ENCODE results near the gene FOXA2. TPM values are rescaled to one million over a fixed set of nuclear protein-coding genes. Genes with fewer than 3 reads are reported as not detected.

The FOXA2 gene
- total and polyA plus RNA-seq, 9 of the 15 experiments (the other 6 are each of a cell fraction or from before 2014, with no cell fraction given): 0.10 to 1.0 (median 0.25) TPM

- Histone ChIP-seq H3K4me1 (replicated peaks in 1 of 2; ENCODE audit: control insufficient read depth in 2 of 2, insufficient read depth in 2 of 2, low read length in 2 of 2) (no peaks in the 10 kb centered on the region), H3K27me3 (ENCODE audit: control insufficient read depth in 2 of 2, insufficient read depth in 2 of 2, low read length in 2 of 2) (no peaks in the 10 kb centered on the region), H3K4me3 (no peak overlapping the region), H3K9ac (ENCODE audit: insufficient read depth in 1 of 2, low read depth in 2 of 2, low read length in 2 of 2) (no peak overlapping the region), H4K20me1 (replicated peaks; ENCODE audit: control insufficient read depth, insufficient read depth, low read length) (no peaks in the 10 kb centered on the region), H3K4me2 (ENCODE audit: insufficient read depth, low read length) (no peak overlapping the region), H3K79me2 (ENCODE audit: control insufficient read depth, insufficient read depth, low read length) (no peaks in the 10 kb centered on the region), H3K9me3 (replicated peaks; ENCODE audit: control insufficient read depth, insufficient read depth, low read depth, low read length) (no peaks in the 10 kb centered on the region), H3K27ac (ENCODE audit: extremely low read depth, low read depth, low read length) (no peak overlapping the region), H2AFZ (ENCODE audit: low read depth, low read length) (no peak overlapping the region), H3K9me1 (ENCODE audit: control insufficient read depth, insufficient read depth, low read length) (no peaks in the 10 kb centered on the region), H3K36me3 (ENCODE audit: control insufficient read depth, insufficient read depth, low read length) (no peaks in the 10 kb centered on the region)
- ATAC-seq (no peak), DNase-seq (ENCODE audit: extremely low read depth in 1 of 4, low spot score in 3 of 4) (no peak), FAIRE-seq (no peak)
- CTCF ChIA-PET (ENCODE audit: low intra/inter-chr PET ratio): no interaction called here
- in situ Hi-C loops (cut with MboI) (no loop called here), intact Hi-C loops (cut with micrococcal nuclease) (no loop called here)
- POLR2A ChIA-PET: interaction anchor here (1.0 to 1.2 kb wide), 2 partner anchors 10 to 255 kb away, joined by 3 read pairs; no protein-coding TSS in a partner anchor
- 0% methylated on average over 1 of the region's 1 CpG for WGBS (ENCODE audit: insufficient coverage, low coverage, missing lambda C conversion rate)
- no TSS peak for BruUV-seq (replicated peaks)
- no peak for TF ChIP-seq ZNF740 (CRISPR knock-in tag; IDR thresholded peaks at IDR 0.05)
- TF ChIP-seq ZNF740 (tag; IDR thresholded peaks at IDR 0.05): no peak
- TF ChIP-seq BMI1 (IDR thresholded peaks at IDR 0.05; ENCODE audit: low read length): no peak
- no peak for TF ChIP-seq DIDO1 (tag; IDR thresholded peaks at IDR 0.05; ENCODE audit: low read depth)
- no peak for TF ChIP-seq ZZZ3 (IDR thresholded peaks at IDR 0.05)
- no peak for TF ChIP-seq ZNF655 (CRISPR knock-in tag; IDR thresholded peaks at IDR 0.05)
- TF ChIP-seq BCLAF1 (IDR thresholded peaks at IDR 0.05; ENCODE audit: borderline replicate concordance in 1 of 2, control insufficient read depth in 1 of 2, low read depth in 2 of 2, low read length in 1 of 2): no peak
- TF ChIP-seq ZBTB1 (CRISPR knock-in tag; IDR thresholded peaks at IDR 0.05; ENCODE audit: borderline replicate concordance, low read depth): no peak
- TF ChIP-seq ZNF644 (tag; IDR thresholded peaks at IDR 0.05; ENCODE audit: low read depth): no peak
- no peak for TF ChIP-seq BRCA1 (IDR thresholded peaks at IDR 0.05)
- TF ChIP-seq BRCA1 (CRISPR knock-in tag; IDR thresholded peaks at IDR 0.05): no peak
- no peak for TF ChIP-seq U2AF1 (optimal IDR thresholded peaks at IDR 0.05; ENCODE audit: low read depth, low read length)
- no peak for TF ChIP-seq TEAD4 (IDR thresholded peaks at IDR 0.05; ENCODE audit: low read length)
- no peak for TF ChIP-seq TEAD4 (CRISPR knock-in tag; IDR thresholded peaks at IDR 0.05; ENCODE audit: borderline replicate concordance)
- no peak for TF ChIP-seq FOXO4 (CRISPR knock-in tag; IDR thresholded peaks at IDR 0.05)
These were observed 12.9 kb upstream of the FOXA2 start for GRCh38 chr20:22597303-22597702.

Measured in K562 (cell line).